ENCODE results near the gene FBXO3. TPM values are rescaled to one million over a fixed set of nuclear protein-coding genes. Genes with fewer than 3 reads are reported as not detected.

The FBXO3 gene
- total and polyA plus RNA-seq, 2 experiments from 2014 or later = 12.5 to 28.4 TPM

DNA sequence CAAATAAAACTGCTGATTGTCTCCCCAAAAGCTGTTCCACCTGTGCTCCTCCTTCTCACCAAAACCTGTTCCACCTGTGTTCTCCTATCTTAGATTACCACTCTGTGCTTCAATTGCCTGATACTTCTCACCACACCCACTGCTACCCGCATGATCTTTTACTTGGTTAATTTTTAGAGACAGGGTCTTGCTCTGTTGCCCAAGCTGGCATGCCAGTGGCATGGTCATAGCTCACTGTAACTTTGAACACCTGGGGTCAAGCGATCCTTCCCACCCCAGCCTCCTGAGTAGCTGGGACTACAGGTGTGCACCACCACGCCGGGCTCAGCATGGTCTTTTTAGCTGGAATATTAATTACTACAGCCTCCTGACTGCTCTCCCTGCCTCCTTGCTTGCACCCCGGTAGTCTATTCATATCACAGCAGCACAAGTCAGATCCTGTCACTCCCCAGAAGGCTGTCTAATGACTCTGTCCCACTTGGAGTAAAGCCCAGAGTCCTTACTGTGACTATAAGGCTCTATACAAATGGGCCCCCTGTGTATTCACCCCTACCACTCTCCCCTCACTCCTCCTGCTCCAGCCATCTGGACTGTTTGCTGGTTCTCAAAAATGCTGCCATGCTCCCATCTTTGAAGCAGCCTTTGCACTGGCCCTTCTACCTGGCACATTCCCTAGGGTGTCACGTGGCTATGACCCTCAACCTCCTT lies 77.2 kb downstream of the FBXO3 start (continued):
- TF ChIP-seq, protein P1, sequence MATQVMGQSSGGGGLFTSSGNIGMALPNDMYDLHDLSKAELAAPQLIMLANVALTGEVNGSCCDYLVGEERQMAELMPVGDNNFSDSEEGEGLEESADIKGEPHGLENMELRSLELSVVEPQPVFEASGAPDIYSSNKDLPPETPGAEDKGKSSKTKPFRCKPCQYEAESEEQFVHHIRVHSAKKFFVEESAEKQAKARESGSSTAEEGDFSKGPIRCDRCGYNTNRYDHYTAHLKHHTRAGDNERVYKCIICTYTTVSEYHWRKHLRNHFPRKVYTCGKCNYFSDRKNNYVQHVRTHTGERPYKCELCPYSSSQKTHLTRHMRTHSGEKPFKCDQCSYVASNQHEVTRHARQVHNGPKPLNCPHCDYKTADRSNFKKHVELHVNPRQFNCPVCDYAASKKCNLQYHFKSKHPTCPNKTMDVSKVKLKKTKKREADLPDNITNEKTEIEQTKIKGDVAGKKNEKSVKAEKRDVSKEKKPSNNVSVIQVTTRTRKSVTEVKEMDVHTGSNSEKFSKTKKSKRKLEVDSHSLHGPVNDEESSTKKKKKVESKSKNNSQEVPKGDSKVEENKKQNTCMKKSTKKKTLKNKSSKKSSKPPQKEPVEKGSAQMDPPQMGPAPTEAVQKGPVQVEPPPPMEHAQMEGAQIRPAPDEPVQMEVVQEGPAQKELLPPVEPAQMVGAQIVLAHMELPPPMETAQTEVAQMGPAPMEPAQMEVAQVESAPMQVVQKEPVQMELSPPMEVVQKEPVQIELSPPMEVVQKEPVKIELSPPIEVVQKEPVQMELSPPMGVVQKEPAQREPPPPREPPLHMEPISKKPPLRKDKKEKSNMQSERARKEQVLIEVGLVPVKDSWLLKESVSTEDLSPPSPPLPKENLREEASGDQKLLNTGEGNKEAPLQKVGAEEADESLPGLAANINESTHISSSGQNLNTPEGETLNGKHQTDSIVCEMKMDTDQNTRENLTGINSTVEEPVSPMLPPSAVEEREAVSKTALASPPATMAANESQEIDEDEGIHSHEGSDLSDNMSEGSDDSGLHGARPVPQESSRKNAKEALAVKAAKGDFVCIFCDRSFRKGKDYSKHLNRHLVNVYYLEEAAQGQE (IDR thresholded peaks at IDR 0.05; ENCODE audit: unreplicated experiment) = no peak
- TF ChIP-seq ZNF331 (CRISPR knock-in tag; IDR thresholded peaks at IDR 0.05; ENCODE audit: low read depth) = no peak
- no peak for TF ChIP-seq NANOG (IDR thresholded peaks at IDR 0.05; ENCODE audit: borderline replicate concordance)
- no peak for TF ChIP-seq EZH2phosphoT487 (IDR thresholded peaks at IDR 0.05; ENCODE audit: unreplicated experiment)

DNA sequence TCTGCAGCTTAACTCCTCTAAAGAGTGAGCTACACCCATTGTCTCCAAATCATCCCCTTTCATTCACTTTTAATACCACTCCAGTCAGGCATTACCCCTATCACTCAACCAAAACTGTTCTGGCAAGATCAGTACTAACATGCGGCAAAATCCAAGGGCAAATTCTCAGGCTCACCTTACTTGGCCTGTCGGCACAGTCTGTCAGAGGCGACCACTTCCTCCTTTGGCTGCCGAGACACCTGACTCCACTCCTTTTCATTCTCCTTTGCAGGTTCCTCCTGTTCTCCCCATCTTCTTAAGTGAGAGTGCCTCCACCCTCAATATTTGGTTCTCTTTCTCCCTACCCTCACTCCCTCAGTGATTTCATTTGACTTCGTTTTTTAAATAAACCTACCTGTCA lies 77.9 kb downstream of the FBXO3 start:
- H4K20me1 ChIP-seq (replicated peaks; ENCODE audit: insufficient read depth) = no peaks in the 10 kb centered on the region
- no peak overlapping the region for H2AFZ ChIP-seq
- no peak overlapping the region for H3K4me2 ChIP-seq
- H3K27me3 ChIP-seq (ENCODE audit: insufficient read depth) = peaks cover 10% of the 10 kb centered on the region
- H3K36me3 ChIP-seq (ENCODE audit: insufficient read depth) = no peaks in the 10 kb centered on the region
- ATAC-seq = no peak
- H3K27ac ChIP-seq (ENCODE audit: low read depth) = no peak overlapping the region
- peaks cover 8% of the 10 kb centered on the region for H3K27me3 Mint-ChIP-seq (ENCODE audit: insufficient read depth, low read depth, poor library complexity)
- no peaks in the 10 kb centered on the region for H3K79me2 ChIP-seq (replicated peaks; ENCODE audit: insufficient read depth)
- no peak for DNase-seq (ENCODE audit: low spot score)
- no peak overlapping the region for H3K27ac Mint-ChIP-seq
- H3F3A ChIP-seq (replicated peaks; ENCODE audit: low read depth) = no peaks in the 10 kb centered on the region
- H3K4me3 ChIP-seq = no peak overlapping the region
- peaks cover 32% of the 10 kb centered on the region for H3K4me1 ChIP-seq (ENCODE audit: insufficient read depth)
- H3K9me2 ChIP-seq (ENCODE audit: insufficient read depth) = 0 out of 2 replicates have a peak, but pooled peaks cover 4% of the 10 kb centered on the region
- H3K4me1 Mint-ChIP-seq = peaks cover 36% of the 10 kb centered on the region
- H3K4me3 Mint-ChIP-seq = no peak overlapping the region
- H3K36me3 Mint-ChIP-seq (ENCODE audit: low read depth) = no peaks in the 10 kb centered on the region
- no peaks in the 10 kb centered on the region; the same call in 2 of the 3 replicates for H3K9me3 Mint-ChIP-seq
- TF ChIP-seq, protein P2, sequence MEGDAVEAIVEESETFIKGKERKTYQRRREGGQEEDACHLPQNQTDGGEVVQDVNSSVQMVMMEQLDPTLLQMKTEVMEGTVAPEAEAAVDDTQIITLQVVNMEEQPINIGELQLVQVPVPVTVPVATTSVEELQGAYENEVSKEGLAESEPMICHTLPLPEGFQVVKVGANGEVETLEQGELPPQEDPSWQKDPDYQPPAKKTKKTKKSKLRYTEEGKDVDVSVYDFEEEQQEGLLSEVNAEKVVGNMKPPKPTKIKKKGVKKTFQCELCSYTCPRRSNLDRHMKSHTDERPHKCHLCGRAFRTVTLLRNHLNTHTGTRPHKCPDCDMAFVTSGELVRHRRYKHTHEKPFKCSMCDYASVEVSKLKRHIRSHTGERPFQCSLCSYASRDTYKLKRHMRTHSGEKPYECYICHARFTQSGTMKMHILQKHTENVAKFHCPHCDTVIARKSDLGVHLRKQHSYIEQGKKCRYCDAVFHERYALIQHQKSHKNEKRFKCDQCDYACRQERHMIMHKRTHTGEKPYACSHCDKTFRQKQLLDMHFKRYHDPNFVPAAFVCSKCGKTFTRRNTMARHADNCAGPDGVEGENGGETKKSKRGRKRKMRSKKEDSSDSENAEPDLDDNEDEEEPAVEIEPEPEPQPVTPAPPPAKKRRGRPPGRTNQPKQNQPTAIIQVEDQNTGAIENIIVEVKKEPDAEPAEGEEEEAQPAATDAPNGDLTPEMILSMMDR (conservative IDR thresholded peaks at IDR 0.05; ENCODE audit: low read depth in 2 of 2) = no peak
- no peak for TF ChIP-seq NANOG (IDR thresholded peaks at IDR 0.05; ENCODE audit: borderline replicate concordance)
- no peak for TF ChIP-seq EZH2phosphoT487 (IDR thresholded peaks at IDR 0.05; ENCODE audit: unreplicated experiment)
- TF ChIP-seq, protein P3, sequence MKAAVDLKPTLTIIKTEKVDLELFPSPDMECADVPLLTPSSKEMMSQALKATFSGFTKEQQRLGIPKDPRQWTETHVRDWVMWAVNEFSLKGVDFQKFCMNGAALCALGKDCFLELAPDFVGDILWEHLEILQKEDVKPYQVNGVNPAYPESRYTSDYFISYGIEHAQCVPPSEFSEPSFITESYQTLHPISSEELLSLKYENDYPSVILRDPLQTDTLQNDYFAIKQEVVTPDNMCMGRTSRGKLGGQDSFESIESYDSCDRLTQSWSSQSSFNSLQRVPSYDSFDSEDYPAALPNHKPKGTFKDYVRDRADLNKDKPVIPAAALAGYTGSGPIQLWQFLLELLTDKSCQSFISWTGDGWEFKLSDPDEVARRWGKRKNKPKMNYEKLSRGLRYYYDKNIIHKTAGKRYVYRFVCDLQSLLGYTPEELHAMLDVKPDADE (IDR thresholded peaks at IDR 0.05) = no peak
- TF ChIP-seq JUNB (IDR thresholded peaks at IDR 0.05; ENCODE audit: unreplicated experiment) = no peak
- TF ChIP-seq, protein P4, sequence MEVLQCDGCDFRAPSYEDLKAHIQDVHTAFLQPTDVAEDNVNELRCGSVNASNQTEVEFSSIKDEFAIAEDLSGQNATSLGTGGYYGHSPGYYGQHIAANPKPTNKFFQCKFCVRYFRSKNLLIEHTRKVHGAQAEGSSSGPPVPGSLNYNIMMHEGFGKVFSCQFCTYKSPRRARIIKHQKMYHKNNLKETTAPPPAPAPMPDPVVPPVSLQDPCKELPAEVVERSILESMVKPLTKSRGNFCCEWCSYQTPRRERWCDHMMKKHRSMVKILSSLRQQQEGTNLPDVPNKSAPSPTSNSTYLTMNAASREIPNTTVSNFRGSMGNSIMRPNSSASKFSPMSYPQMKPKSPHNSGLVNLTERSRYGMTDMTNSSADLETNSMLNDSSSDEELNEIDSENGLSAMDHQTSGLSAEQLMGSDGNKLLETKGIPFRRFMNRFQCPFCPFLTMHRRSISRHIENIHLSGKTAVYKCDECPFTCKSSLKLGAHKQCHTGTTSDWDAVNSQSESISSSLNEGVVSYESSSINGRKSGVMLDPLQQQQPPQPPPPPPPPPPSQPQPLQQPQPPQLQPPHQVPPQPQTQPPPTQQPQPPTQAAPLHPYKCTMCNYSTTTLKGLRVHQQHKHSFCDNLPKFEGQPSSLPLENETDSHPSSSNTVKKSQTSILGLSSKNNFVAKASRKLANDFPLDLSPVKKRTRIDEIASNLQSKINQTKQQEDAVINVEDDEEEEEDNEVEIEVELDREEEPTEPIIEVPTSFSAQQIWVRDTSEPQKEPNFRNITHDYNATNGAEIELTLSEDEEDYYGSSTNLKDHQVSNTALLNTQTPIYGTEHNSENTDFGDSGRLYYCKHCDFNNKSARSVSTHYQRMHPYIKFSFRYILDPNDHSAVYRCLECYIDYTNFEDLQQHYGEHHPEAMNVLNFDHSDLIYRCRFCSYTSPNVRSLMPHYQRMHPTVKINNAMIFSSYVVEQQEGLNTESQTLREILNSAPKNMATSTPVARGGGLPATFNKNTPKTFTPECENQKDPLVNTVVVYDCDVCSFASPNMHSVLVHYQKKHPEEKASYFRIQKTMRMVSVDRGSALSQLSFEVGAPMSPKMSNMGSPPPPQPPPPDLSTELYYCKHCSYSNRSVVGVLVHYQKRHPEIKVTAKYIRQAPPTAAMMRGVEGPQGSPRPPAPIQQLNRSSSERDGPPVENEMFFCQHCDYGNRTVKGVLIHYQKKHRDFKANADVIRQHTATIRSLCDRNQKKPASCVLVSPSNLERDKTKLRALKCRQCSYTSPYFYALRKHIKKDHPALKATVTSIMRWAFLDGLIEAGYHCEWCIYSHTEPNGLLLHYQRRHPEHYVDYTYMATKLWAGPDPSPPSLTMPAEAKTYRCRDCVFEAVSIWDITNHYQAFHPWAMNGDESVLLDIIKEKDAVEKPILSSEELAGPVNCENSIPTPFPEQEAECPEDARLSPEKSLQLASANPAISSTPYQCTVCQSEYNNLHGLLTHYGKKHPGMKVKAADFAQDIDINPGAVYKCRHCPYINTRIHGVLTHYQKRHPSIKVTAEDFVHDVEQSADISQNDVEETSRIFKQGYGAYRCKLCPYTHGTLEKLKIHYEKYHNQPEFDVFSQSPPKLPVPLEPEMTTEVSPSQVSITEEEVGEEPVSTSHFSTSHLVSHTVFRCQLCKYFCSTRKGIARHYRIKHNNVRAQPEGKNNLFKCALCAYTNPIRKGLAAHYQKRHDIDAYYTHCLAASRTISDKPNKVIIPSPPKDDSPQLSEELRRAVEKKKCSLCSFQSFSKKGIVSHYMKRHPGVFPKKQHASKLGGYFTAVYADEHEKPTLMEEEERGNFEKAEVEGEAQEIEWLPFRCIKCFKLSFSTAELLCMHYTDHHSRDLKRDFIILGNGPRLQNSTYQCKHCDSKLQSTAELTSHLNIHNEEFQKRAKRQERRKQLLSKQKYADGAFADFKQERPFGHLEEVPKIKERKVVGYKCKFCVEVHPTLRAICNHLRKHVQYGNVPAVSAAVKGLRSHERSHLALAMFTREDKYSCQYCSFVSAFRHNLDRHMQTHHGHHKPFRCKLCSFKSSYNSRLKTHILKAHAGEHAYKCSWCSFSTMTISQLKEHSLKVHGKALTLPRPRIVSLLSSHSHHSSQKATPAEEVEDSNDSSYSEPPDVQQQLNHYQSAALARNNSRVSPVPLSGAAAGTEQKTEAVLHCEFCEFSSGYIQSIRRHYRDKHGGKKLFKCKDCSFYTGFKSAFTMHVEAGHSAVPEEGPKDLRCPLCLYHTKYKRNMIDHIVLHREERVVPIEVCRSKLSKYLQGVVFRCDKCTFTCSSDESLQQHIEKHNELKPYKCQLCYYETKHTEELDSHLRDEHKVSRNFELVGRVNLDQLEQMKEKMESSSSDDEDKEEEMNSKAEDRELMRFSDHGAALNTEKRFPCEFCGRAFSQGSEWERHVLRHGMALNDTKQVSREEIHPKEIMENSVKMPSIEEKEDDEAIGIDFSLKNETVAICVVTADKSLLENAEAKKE (CRISPR knock-in tag; IDR thresholded peaks at IDR 0.05) = no peak
- no peak for TF ChIP-seq CREB1 (CRISPR knock-in tag; IDR thresholded peaks at IDR 0.05; ENCODE audit: low read depth)
- TF ChIP-seq POLR2AphosphoS5 (IDR thresholded peaks at IDR 0.05; ENCODE audit: low read depth) = no peak
- no peak for TF ChIP-seq STAT1 (IDR thresholded peaks at IDR 0.05; ENCODE audit: unreplicated experiment)
- TF ChIP-seq EZH2 (IDR thresholded peaks at IDR 0.05; ENCODE audit: low read depth, unreplicated experiment) = no peak
